Measurements from ENCODE around the gene LPP.

DNA sequence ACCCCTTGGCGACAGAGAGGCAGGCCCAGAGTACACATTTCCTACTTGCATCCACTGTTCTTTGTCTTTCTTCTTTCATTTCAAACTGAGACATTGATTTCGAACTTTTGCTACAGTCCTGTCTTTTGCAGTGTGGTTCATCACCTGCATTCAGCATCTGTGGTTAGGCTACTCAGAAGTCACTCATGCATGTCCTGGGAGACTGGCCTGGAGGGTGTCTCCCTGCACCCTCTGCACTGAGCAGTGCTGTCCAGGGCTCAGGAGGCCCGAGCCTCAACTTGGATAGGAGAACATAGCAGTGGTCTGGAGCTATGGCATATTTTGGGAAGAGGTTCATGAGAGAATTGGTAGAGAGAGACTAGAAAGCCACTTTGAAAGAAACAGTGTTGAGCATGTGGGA is 777.6 kb downstream of the LPP start:
- TF ChIP-seq, protein P1, sequence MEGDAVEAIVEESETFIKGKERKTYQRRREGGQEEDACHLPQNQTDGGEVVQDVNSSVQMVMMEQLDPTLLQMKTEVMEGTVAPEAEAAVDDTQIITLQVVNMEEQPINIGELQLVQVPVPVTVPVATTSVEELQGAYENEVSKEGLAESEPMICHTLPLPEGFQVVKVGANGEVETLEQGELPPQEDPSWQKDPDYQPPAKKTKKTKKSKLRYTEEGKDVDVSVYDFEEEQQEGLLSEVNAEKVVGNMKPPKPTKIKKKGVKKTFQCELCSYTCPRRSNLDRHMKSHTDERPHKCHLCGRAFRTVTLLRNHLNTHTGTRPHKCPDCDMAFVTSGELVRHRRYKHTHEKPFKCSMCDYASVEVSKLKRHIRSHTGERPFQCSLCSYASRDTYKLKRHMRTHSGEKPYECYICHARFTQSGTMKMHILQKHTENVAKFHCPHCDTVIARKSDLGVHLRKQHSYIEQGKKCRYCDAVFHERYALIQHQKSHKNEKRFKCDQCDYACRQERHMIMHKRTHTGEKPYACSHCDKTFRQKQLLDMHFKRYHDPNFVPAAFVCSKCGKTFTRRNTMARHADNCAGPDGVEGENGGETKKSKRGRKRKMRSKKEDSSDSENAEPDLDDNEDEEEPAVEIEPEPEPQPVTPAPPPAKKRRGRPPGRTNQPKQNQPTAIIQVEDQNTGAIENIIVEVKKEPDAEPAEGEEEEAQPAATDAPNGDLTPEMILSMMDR (IDR thresholded peaks at IDR 0.05): no peak
- TF ChIP-seq POLR2A (IDR thresholded peaks at IDR 0.05): no peak
